GM18508 (cell line): Measurements from ENCODE around the gene CELA2B.
"Not testable (repeated sequence)": the region's sequence is repeated elsewhere in the genome, so short reads cannot be mapped to it uniquely, and the experiment has no call there.

Experiments used
- ATAC-seq: cut with Tn5 transposase; IDR thresholded peaks from one replicate; pipeline ENCODE4 v1.9.1; 2021; ENCODE audit warnings: moderate number of reproducible peaks; ENCODE audit not compliant: insufficient read depth, unreplicated experiment

The CELA2B gene

DNA sequence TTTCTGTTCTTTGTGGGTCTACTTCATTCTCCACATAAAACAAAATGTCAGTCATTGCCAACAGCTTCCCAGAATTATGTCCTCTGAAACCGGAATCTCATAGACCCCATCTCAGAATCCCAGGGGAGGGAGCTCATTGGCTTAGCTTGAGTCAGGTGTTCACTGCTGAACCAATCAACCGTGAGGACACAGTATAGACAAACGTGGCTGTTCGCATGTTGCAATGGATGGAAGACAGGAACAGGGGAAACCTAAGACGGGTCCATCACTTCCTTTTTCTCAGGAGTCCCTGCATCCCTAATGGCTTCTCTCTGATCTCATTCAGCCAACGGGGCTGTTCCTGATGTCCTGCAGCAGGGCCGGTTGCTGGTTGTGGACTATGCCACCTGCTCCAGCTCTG, 10.2 kb upstream of the CELA2B start:
- no peak for ATAC-seq

DNA sequence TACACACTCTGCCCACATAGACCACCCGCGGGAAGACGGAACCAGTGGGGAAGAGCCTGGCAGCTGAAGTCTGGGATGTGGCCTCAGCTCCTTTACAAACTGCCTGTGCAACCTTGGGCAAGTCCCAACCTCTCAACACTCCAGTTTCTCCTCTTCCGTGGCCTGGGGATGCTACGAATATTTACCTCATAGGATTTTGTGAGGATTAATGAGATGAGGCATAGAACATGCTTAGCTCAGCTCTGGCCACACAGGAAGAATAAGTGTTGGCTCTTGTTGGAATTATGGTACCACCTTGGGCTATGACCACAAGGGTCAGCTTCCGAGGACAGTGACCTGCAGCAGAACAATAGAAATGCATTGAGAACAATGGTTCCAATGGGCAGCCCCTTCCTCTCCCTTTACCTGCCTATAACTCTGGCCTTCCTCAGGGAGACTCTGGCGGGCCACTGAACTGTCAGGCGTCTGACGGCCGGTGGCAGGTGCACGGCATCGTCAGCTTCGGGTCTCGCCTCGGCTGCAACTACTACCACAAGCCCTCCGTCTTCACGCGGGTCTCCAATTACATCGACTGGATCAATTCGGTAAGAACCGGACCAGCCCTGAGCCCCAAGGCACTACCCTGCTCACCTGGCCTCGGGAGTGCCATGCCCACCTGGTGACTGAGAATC, 8.8 kb upstream of the CELA2B start:
- not testable (repeated sequence) for ATAC-seq

DNA sequence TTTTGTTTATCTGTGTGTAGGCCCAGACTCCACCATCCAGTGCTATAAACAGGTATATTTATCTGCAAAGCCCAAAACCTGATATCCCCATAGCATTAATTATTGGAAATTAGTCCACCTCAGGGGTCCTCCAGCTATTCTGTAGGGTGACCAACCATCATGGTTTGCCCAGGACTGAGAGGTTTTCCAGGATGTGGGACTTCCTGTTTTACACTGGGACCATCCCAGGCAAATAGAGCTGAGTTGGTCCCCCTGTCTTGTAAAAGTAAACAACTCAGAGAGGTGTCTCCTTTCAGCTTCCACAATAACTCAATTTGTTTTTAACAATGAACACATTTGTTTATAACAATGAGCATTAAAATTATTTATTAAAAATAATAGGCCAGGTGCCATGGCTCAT, 7.8 kb upstream of the CELA2B start:
- ATAC-seq, result no peak

DNA sequence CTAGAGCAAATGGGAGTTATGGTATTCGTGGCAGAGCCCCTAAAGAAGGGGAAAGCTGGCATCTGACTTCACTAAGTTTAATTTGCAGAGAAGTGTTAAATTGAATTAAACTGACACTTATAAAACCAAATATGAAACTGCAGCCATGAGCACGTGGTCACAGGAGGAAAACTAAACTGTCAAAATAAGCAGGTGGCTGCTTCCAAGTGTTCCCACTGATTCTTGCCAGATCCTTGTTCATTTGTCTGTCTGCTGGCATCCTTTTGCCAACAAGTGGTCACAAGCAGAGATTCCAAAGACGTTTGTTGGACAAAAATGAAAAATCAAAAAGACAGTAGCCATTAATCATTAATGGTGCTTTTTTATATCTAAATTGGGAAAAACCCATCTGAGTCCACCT, 6.5 kb upstream of the CELA2B start:
- ATAC-seq, result no peak

DNA sequence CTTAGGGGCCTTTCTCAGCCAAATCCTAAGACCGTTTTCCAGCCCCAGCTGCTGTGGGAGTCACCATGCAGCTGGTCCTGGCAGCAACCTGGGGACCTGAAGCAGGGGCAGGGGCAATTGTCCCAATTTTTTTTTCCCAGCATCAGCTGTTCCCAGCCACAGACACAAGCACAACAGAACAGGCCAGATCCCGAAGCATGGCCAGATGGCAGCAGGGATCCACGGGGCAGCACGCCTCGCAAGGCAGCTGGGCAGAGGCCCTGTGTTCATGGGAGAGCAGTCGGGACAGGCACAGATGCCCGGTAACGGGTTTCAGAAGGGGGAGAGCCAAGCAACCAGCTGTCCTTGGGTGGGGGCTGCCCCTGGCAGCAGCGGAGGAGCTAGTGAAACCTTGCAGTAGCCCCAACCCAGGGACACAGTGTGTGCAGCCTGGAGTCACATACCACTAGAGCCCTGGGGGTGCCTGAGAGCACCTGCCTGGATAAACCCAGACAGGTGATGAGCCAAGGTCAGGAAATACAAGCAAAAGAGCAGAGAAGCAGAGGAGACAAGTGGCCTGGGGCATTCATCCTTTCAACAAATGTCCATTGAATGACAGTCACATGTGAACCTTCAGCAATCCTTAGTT, 6.0 kb upstream of the CELA2B start:
- not testable (repeated sequence) for ATAC-seq

DNA sequence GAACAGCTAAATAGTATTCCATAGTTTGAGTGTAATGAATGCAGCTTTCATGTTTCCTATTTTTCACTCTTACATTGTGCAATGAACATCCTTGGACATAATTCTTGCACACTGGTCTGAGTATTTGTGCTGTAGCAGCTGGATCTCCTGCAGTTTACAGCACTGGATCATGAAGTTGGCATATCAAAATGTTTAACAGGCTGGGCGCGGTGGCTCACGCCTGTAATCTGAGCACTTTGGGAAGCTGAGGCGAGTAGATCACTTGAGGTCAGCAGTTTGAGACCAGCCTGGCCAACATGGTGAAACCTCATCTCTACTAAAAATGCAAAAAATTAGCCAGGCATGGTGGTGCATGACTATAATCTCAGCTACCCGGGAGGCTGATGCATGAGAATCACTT, 4.8 kb upstream of the CELA2B start:
- ATAC-seq, result not testable (repeated sequence)

DNA sequence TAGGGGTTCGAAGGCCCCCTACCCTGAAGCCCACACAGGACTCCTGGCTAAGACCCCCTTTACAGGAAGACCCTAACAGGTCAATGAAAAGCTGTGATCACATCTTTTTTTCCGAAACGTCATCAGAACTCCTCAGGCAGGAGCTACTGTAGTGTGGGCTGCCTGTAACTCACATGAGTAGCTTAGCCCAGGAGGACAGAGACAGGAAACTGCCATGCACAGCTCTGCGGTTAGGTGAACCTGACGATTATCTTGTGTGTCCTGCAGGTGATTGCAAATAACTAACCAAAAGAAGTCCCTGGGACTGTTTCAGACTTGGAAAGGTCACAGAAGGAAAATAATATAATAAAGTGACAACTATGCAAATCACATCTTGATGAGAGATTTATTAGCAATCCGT, 4.2 kb upstream of the CELA2B start:
- not testable (repeated sequence) for ATAC-seq

DNA sequence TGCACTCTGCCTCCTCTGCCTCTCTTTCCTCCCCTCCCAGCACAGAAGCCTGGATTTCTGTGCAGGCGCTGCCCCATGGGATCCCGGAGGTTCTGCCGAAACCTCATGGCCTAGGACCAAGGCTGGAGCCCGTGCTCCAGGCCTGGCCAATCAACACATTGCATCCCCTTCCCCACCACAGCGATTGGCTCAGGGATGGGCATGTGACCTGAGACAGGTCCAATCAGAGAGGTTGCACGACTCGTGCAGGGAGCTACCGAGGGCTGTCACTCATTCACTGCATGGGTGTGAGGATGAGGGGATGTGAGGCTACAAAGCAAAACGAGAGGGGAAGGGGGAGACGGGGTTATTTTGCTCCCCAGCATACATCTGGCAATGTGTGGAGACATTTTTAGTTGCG, 3.3 kb upstream of the CELA2B start:
- ATAC-seq, result no peak

DNA sequence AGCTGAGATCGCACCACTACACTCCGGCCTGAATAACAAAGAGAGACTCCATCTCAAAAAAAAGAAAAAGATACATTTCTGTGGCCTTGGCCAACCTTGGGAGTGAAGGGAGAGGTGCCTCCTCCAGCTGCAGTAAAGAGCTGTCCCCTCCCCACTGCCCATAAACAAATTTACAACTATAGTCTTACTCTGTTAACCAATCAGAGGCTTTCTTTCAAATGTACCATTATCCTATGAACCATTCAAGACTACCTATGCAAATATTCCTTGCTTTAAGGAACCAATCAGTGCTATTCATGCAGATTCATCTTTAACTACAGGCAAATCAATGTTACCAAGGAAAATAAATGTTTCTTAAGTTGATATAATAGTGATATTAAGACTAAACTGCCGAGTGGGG, 1.0 kb downstream of the CELA2B start:
- no peak for ATAC-seq

DNA sequence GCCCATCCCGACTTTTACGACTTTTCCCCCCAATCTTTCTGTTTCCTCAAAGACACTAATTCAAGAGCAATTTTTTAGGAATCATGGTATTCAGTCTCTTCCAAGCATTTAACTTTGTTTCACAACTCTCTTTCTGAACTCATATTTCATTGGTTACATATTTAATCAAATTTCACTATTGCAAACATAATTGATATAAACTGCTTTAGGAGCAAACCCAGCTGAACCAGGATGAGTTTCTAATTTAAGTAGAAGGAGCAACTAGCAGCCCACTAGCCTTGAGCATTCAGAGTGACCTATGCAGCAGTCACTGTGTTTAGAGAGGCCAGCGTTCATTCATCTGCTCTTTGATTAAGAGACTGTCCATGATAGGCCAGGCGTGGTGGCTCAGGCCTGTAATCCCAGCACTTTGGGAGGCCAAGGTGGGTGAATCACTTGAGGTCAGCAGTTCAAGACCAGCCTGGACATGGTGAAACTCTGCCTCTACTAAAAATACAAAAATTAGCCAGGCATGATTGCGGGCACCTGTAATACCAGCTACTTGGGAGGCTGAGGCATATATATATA, 1.8 kb downstream of the CELA2B start:
- no peak for ATAC-seq

DNA sequence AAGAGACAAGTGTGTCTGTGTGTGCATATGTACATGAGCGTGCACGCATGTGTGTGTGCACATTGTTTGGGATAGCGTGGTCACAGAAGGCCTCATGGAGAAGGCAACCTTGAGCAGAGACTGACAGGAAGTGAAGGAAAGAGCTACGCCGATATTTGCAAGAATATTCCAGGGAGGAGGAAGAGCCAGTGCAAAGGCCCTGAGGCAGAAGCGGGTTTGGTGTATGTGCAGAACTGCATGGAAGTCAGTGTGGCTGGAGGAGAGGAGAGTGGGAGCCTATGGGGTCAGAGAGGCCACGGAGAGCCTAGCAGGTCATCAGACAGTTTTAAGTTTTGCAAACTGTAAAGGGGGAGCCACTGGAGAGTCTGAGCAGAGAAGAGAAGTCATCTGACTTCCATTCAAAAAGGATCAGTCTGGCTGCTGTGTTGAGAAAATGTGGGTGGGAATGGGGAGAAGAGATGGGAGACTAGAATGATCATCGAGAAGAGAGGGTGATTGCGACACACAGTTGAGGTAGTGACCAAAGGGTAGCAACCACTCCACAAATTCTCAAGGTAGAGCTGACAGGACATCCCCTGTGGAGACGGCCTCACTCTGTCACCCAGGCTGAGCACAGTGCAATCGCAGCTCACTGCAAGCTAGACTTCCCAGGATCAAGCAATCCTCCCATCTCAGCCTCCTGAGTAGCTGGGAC, 3.9 kb downstream of the CELA2B start:
- ATAC-seq, result no peak

DNA sequence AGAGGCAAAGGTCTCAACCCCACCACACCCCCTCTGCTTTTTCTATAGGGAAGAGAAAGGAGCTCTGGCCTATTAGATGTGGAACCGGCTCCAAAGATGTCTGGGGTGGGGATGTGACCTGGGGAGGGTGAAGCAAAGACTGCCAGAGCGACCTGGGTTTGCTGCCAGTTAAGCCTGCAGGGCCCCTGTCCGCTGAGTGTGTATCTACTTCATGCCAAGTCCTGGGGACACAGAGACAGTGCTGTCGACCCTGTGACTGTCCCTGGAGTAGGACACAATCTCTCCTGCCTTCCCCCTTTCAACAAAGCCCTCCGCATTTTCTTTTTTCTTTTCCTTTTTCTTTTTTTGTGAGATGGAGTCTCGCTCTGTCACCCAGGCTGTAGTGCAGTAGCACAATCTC, 6.6 kb downstream of the CELA2B start:
- not testable (repeated sequence) for ATAC-seq

DNA sequence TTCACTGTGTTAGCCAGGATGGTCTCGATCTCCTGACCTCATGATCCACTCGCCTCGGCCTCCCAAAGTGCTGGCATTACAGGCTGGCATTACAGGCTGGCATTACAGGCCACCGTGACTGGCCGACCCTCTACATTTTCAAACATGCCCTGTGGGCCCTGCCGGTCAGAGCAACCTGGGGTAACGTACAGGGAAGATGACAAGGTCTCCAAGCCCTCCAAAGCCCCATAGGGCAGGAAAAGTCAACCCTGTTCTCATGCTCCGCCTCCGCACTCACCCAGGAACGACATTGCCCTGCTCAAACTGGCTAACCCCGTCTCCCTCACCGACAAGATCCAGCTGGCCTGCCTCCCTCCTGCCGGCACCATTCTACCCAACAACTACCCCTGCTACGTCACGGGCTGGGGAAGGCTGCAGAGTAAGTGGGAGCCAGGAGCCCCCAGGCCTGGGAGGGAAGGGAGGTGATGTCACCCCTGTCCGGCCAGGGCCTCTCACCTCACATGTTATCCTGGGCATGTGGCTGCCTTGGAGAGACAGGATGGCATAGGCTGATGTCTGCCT, 7.2 kb downstream of the CELA2B start:
- not testable (repeated sequence) for ATAC-seq

DNA sequence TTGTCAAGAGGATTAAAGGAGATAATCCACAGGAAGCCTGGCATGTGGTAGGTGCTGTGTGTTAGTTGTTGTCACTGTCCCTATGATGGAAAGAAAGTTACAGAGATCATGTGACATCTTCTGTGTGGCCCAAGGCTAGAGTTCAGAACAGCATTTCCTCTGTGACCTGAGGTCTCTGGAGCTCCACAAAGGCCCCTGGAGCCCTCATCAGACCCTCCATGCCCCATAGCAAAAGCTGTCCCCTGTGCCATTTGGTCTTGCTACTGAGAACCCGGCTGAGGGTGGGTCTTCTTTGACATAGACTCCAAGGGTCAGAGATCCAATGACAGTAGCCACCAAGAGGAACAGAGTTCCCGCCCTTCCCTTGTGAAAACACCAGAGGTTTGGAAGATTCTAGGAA, 8.1 kb downstream of the CELA2B start:
- no peak for ATAC-seq

DNA sequence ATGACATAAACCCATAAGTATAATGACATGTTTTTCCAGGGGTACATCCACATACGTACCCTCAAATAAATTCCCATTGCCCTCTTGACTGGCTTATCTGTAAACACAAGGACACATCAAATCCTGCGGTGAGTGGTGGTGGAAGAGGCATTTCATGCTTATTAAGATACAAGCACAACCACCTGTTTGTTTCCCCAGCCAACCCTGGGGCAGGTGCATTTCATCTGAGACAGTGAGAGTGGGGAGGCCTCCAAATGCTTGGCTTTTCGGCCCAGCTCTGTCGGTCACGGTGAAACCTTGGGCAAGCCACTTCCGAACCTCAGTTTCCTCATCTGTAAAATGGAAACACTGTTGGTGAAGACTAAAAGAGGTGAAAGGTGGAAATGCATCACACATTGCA, 8.5 kb downstream of the CELA2B start:
- ATAC-seq, result not testable (repeated sequence)

DNA sequence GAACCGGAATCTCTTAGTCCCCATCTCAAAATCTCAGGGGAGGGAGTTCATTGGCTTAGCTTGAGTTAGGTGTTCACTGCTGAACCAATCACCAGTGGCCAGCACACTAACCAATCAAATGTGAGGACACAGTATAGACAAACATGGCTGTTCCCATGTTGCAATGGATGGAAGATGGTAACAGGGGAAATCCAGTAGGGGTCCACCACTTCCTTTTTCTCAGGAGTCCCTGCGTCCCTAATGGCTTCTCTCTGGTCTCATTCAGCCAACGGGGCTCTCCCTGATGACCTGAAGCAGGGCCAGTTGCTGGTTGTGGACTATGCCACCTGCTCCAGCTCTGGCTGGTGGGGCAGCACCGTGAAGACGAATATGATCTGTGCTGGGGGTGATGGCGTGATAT, 9.7 kb downstream of the CELA2B start:
- no peak for ATAC-seq

DNA sequence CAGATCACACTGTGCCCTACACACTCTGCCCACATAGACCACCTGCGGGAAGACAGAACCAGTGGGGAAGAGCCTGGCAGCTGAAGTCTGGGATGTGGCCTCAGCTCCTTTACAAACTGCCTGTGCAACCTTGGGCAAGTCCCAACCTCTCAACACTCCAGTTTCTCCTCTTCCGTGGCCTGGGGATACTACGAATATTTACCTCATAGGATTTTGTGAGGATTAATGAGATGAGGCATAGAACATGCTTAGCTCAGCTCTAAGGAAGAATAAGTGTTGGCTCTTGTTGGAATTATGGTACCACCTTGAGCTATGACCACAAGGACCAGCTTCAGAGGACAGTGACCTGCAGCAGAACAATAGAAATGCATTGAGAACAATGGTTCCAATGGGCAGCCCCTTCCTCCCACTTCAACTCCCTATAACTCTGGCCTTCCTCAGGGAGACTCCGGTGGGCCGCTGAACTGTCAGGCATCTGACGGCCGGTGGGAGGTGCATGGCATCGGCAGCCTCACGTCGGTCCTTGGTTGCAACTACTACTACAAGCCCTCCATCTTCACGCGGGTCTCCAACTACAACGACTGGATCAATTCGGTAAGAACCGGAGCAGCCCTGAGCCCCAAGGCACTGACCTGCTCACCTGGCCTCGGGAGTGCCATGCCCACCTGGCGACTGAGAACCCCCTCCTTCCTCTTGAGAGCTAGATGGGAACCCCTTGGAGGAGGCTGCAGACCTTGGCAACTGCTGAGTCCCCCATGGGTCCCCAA, 11.1 kb downstream of the CELA2B start:
- ATAC-seq, result not testable (repeated sequence)

DNA sequence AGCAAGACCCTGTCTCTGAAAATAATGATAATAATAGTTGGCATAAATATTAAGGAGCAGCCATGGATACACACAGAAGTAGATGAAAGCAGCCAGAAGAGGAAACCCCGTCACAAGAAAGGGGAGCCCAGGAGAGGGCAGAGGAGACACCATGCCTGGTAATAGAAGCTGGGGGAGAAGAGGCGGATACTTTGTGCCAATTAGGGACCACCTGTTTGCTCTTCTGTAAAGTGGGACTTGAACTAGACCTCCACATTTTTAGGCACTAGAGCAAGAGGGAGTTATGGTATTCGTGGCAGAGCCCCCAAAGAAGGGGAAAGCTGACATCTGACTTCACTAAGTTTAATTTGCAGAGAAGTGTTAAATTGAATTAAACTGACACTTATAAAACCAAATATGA, 12.5 kb downstream of the CELA2B start:
- no peak for ATAC-seq

DNA sequence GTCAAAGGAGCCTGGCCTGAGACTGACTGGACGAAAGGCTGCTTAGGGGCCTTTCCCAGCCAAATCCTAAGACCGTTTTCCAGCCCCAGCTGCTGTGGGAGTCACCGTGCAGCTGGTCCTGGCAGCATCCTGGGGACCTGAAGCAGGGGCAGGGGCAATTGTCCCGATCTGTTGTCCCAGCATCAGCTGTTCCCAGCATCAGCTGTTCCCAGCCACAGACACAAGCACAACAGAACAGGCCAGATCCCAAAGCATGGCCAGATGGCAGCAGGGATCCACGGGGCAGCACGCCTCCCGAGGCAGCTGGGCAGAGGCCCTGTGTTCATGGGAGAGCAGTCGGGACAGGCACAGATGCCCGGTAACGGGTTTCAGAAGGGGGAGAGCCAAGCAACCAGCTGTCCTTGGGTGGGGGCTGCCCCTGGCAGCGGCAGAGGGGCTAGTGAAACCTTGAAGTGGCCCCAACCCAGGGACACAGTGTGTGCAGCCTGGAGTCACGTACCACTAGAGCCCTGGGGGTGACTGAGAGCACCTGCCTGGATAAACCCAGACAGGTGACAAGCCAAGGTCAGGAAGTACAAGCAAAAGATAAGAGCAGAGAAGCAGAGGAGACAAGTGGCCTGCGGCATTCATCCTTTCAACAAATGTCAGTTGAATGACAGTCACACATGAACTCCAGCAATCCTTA, 13.3 kb downstream of the CELA2B start:
- ATAC-seq, result no peak

DNA sequence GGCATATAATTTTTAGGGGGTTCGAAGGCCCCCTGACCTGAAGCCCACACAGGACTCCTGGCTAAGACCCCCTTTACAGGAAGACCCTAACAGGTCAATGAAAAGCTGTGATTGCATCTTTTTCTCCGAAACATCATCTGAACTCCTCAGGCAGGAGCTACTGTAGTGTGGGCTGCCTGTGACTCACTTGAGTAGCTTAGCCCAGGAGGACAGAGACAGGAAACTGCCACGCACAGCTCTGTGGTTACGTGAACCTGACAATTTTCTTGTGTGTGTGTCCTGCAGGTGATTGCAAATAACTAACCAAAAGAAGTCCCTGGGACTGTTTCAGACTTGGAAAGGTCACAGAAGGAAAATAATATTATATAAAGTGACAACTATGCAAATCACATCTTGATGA, 15.1 kb downstream of the CELA2B start:
- not testable (repeated sequence) for ATAC-seq
